SK-N-SH (cell line): ENCODE data around the gene FAM20B. TPM values are rescaled to one million over a fixed set of nuclear protein-coding genes. Genes with fewer than 3 reads are reported as not detected.

Experiments used
- CTCF ChIA-PET: fragments of 300-600, 350-600 bp; formaldehyde crosslinking; extraction: SDS; loops from one replicate; lab custom pipeline; 2021; lab: Yijun Ruan, JAX
- POLR2A ChIA-PET: fragments of 350-600 bp; sonication (Branson Sonifier 250); formaldehyde crosslinking; extraction: SDS; loops from one replicate; lab custom pipeline; 2020; ENCODE audit warnings: antibody characterized with exemption, inconsistent platforms; lab: Yijun Ruan, JAX
- DNase-seq: peaks from one replicate; pipeline ENCODE4 v3.0.0; 2012
- H2AFZ ChIP-seq: fragments of 200-600 bp; sonication (generic); 2 replicates; pipeline ENCODE4 v1.8.1; 2016; ENCODE audit warnings: antibody characterized with exemption, mild to moderate bottlenecking, low read depth
- H3F3A ChIP-seq: fragments of 200-600 bp; sonication (generic); replicated peaks from 2 replicates; pipeline ENCODE3; 2016; ENCODE audit warnings: antibody characterized with exemption, mild to moderate bottlenecking; ENCODE audit not compliant: insufficient read depth
- H3K27ac ChIP-seq, 2 experiments: fragments of 200-500 bp in 1 of 2; fragments of 200-600 bp in 1 of 2; sonication (Bioruptor generic) in 1 of 2; sonication (generic), shearing (Covaris generic) in 1 of 2; 2 replicates each; pipeline versions ENCODE4 v1.5.1 to v1.6.1; 2014 to 2016; ENCODE audit warnings: low read depth in 2 of 2, inconsistent platforms in 1 of 2, low read length in 1 of 2, mild to moderate bottlenecking in 1 of 2, mixed read lengths in 1 of 2
- H3K27me3 ChIP-seq: fragments of 200-600 bp; sonication (generic), shearing (Covaris generic); 2 replicates; pipeline ENCODE4 v1.6.1; 2016; ENCODE audit warnings: mixed run types; ENCODE audit not compliant: insufficient read depth
- H3K36me3 ChIP-seq, 2 experiments: fragments of 200-500 bp in 1 of 2; fragments of 200-600 bp in 1 of 2; sonication (Bioruptor generic) in 1 of 2; sonication (generic) in 1 of 2; replicated peaks in 1 of 2; 2 replicates each; pipeline versions ENCODE3 to v1.5.1; 2014 to 2016; ENCODE audit warnings: low read length in 1 of 2, mild to moderate bottlenecking in 1 of 2; ENCODE audit not compliant: insufficient read depth in 2 of 2, control insufficient read depth in 1 of 2
- H3K4me1 ChIP-seq, 2 experiments: fragments of 200-500 bp in 1 of 2; fragments of 200-600 bp in 1 of 2; sonication (Bioruptor generic) in 1 of 2; sonication (generic), shearing (Covaris generic) in 1 of 2; 2 replicates each; pipeline versions ENCODE4 v1.5.1 to v1.6.1; 2014 to 2016; ENCODE audit warnings: low read depth in 1 of 2, low read length in 1 of 2, mixed run types in 1 of 2; ENCODE audit not compliant: insufficient read depth in 2 of 2, control insufficient read depth in 1 of 2
- H3K4me2 ChIP-seq: fragments of 200-600 bp; sonication (generic), shearing (Covaris generic); 2 replicates; pipeline ENCODE4 v1.6.1; 2017; ENCODE audit warnings: mixed run types
- H3K4me3 ChIP-seq, 2 experiments: fragments of 200-500 bp in 1 of 2; fragments of 200-600 bp in 1 of 2; sonication (Bioruptor generic) in 1 of 2; sonication (generic), shearing (Covaris generic) in 1 of 2; 2 replicates each; pipeline versions ENCODE4 v1.5.1 to v1.8.1; 2014 to 2016; ENCODE audit warnings: low read depth in 2 of 2, inconsistent platforms in 1 of 2, low read length in 1 of 2, mild to moderate bottlenecking in 1 of 2, mixed read lengths in 1 of 2, moderate library complexity in 1 of 2
- H3K79me2 ChIP-seq: fragments of 200-600 bp; sonication (generic); 2 replicates; pipeline ENCODE4 v1.8.1; 2017; ENCODE audit warnings: mild to moderate bottlenecking; ENCODE audit not compliant: insufficient read depth
- H3K9ac ChIP-seq: fragments of 200-600 bp; sonication (generic); 2 replicates; pipeline ENCODE4 v1.6.1; 2017; ENCODE audit warnings: mixed run types
- H3K9me2 ChIP-seq: fragments of 200-600 bp; sonication (generic); 2 replicates; pipeline ENCODE4 v1.6.1; 2017; ENCODE audit warnings: mixed run types
- H3K9me3 ChIP-seq: fragments of 200-600 bp; sonication (generic); 2 replicates; pipeline ENCODE4 v1.6.1; 2017; ENCODE audit warnings: mixed run types, mild to moderate bottlenecking, moderate library complexity
- H4K20me1 ChIP-seq: fragments of 200-600 bp; sonication (generic); 2 replicates; pipeline ENCODE4 v1.6.1; 2017; ENCODE audit warnings: mild to moderate bottlenecking, mixed run types; ENCODE audit not compliant: insufficient read depth
- CHD2 ChIP-seq: fragments of 150-350 bp; IDR thresholded peaks from 2 replicates; pipeline ENCODE4 v1.6.1; 2018; ENCODE audit warnings: low read length; ENCODE audit not compliant: partially characterized antibody
- CTCF ChIP-seq: fragments of 200-600 bp; sonication (generic); IDR thresholded peaks from 2 replicates; pipeline ENCODE4 v1.6.1; 2017; ENCODE audit warnings: antibody characterized with exemption, mild to moderate bottlenecking, moderate library complexity
- EP300 ChIP-seq, 2 experiments: IDR thresholded peaks; 2 replicates each; pipeline versions ENCODE4 v1.4.0 to v1.6.1; 2012; ENCODE audit warnings: borderline replicate concordance in 1 of 2, low read depth in 1 of 2, low read length in 1 of 2
- EZH2phosphoT487 ChIP-seq: fragments of 200-600 bp; sonication (generic); IDR thresholded peaks from 2 replicates; pipeline ENCODE4 v1.6.1; 2017; ENCODE audit warnings: low read depth, mixed run types, mild to moderate bottlenecking, antibody characterized with exemption, moderate library complexity, borderline replicate concordance
- FOXJ3 ChIP-seq: sonication (generic); formaldehyde crosslinking; IDR thresholded peaks from 2 replicates; pipeline ENCODE4 v1.5.1; 2020; ENCODE audit warnings: mild to moderate bottlenecking, missing genetic modification reagents
- FOXM1 ChIP-seq: IDR thresholded peaks from 2 replicates; pipeline ENCODE4 v1.4.0; 2012; ENCODE audit warnings: low read depth, mild to moderate bottlenecking
- GABPA ChIP-seq: IDR thresholded peaks from 2 replicates; pipeline ENCODE4 v1.4.0; 2012; ENCODE audit warnings: low read depth, mild to moderate bottlenecking
- GATA2 ChIP-seq: sonication (generic); formaldehyde crosslinking; IDR thresholded peaks from 2 replicates; pipeline ENCODE4 v1.5.0; 2020; ENCODE audit warnings: mild to moderate bottlenecking, missing genetic modification reagents
- JUND ChIP-seq: IDR thresholded peaks from 2 replicates; pipeline ENCODE4 v1.4.0; 2012
- POLR2AphosphoS5 ChIP-seq: IDR thresholded peaks from 2 replicates; pipeline ENCODE4 v1.6.1; 2012; ENCODE audit warnings: low read depth, low read length
- RAD21 ChIP-seq: IDR thresholded peaks from 2 replicates; pipeline ENCODE4 v1.6.1; 2012; ENCODE audit warnings: mild to moderate bottlenecking, low read length
- RCOR1 ChIP-seq: fragments of 150-350 bp; IDR thresholded peaks from 2 replicates; pipeline ENCODE4 v1.6.1; 2017; ENCODE audit warnings: antibody characterized with exemption, low read length
- REST ChIP-seq: IDR thresholded peaks from 2 replicates; pipeline ENCODE4 v1.6.1; 2012; ENCODE audit warnings: mild to moderate bottlenecking, low read depth, low read length, moderate library complexity
- RFX5 ChIP-seq: IDR thresholded peaks from 2 replicates; pipeline ENCODE4 v1.6.1; 2012; ENCODE audit warnings: mild to moderate bottlenecking, improper control_type of control experiment, low read length
- SIN3A ChIP-seq: IDR thresholded peaks from 2 replicates; pipeline ENCODE4 v1.6.1; 2012; ENCODE audit warnings: low read depth, mild to moderate bottlenecking, low read length, moderate library complexity, borderline replicate concordance
- TAF1 ChIP-seq: IDR thresholded peaks from 2 replicates; pipeline ENCODE4 v1.6.1; 2012; ENCODE audit warnings: low read depth, mild to moderate bottlenecking, low read length, moderate library complexity, borderline replicate concordance
- TCF12 ChIP-seq: IDR thresholded peaks from 2 replicates; pipeline ENCODE4 v1.4.0; 2012
- ZBTB33 ChIP-seq: IDR thresholded peaks from 2 replicates; pipeline ENCODE4 v1.4.0; 2012; ENCODE audit warnings: low read depth, borderline replicate concordance
- WGBS: methylation state at CpG from one replicate; pipeline ENCODE4 v1.1.6; 2017; ENCODE audit warnings: low lambda C conversion rate; 5-methylcytosine and 5-hydroxymethylcytosine counted together
- polyA plus RNA-seq, 3 experiments: library from polyadenylated mRNA; depleted of rRNA; stranded (reverse); fragments of >200 nt; gene quantifications; 2 replicates each; pipeline ENCODE4 v1.2.3, GENCODE V29; 2012
- TF ChIP-seq, protein P1 (sequence below): fragments of 150-350 bp; IDR thresholded peaks from 2 replicates; pipeline ENCODE4 v1.6.1; 2017; ENCODE audit warnings: antibody characterized with exemption, low read length, low read depth, borderline replicate concordance

FAM20B gene
- polyA plus RNA-seq, 1 of the 3 experiments (the other 2 are of a cell fraction): 14.9 TPM

- DNase-seq: no peak
- no peak overlapping the region for H3K9ac ChIP-seq
- CTCF ChIA-PET: interaction anchor here (1.8 kb wide), 1 partner anchor 27 kb away, joined by 10 read pairs; no protein-coding TSS in a partner anchor
- no peak overlapping the region for H3K4me3 ChIP-seq
- peaks cover 4% of the 10 kb centered on the region for H4K20me1 ChIP-seq
- 60% methylated on average over 5 of the region's 5 CpGs for WGBS
- TF ChIP-seq RFX5 (no peak), GATA2 (CRISPR knock-in tag) (no peak), EZH2phosphoT487 (no peak), ZBTB33 (no peak), JUND (no peak), CTCF (no peak), TCF12 (no peak), RAD21 (no peak), FOXJ3 (CRISPR knock-in tag) (no peak), POLR2AphosphoS5 (no peak), CHD2 (no peak), GABPA (no peak), TAF1 (no peak), REST (no peak), FOXM1 (no peak), SIN3A (no peak), RCOR1 (no peak), EP300 (IDR thresholded peaks at IDR 0.05; ENCODE audit: borderline replicate concordance in 1 of 2, low read depth in 1 of 2, low read length in 1 of 2) (no peak)
- TF ChIP-seq, protein P1, sequence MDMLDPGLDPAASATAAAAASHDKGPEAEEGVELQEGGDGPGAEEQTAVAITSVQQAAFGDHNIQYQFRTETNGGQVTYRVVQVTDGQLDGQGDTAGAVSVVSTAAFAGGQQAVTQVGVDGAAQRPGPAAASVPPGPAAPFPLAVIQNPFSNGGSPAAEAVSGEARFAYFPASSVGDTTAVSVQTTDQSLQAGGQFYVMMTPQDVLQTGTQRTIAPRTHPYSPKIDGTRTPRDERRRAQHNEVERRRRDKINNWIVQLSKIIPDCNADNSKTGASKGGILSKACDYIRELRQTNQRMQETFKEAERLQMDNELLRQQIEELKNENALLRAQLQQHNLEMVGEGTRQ: no peak
- peaks cover 4% of the 10 kb centered on the region for H3F3A ChIP-seq
- H3K4me2 ChIP-seq: no peak overlapping the region
- peaks cover 87% of the 10 kb centered on the region for H3K79me2 ChIP-seq
- H2AFZ ChIP-seq: no peak overlapping the region
- H3K9me3 ChIP-seq: no peaks in the 10 kb centered on the region
- peaks cover 15 to 34% of the 10 kb centered on the region in 2 experiments for H3K4me1 ChIP-seq
- peak overlapping the region in 1 of 2 experiments; percentile 16; a peak in 1 of 4 replicates for H3K27ac ChIP-seq
- H3K27me3 ChIP-seq: no peaks in the 10 kb centered on the region
- no peaks in the 10 kb centered on the region for H3K9me2 ChIP-seq
- no peaks in the 10 kb centered on the region for H3K36me3 ChIP-seq
- POLR2A ChIA-PET: interaction anchor here (0.6 to 1.1 kb wide), 2 partner anchors 52 to 305 kb away, joined by 3 read pairs; partner anchors contain the start of genes RALGPS2 and TOR3A
Observed at GRCh38 chr1:179030130-179030529, 4.4 kb downstream of the FAM20B start.
